K562 (cell line): Measurements from ENCODE around the gene RBKS. TPM values are rescaled to one million over a fixed set of nuclear protein-coding genes. Genes with fewer than 3 reads are reported as not detected.

Experiments used
- ATAC-seq: fragments of 200-7000 bp; cut with Tn5 transposase; 3 replicates; pipeline ENCODE4 v1.9.1; 2020; ENCODE audit warnings: moderate library complexity
- BruUV-seq: library from RNA; stranded (reverse); fragments of 400-500 nt; replicated peaks from 2 replicates; lab custom pipeline; 2021; lab: Mats Ljungman, UMichigan
- CTCF ChIA-PET: fragments of 300-600 bp; formaldehyde crosslinking; extraction: SDS; loops from one replicate; lab custom pipeline; 2021; ENCODE audit warnings: low intra/inter-chr PET ratio; lab: Yijun Ruan, JAX
- POLR2A ChIA-PET: fragments of 300-600, 350-650 bp; sonication (Branson Sonifier 250); formaldehyde crosslinking; extraction: SDS; loops from one replicate; lab custom pipeline; 2021; ENCODE audit warnings: antibody characterized with exemption, inconsistent platforms; lab: Yijun Ruan, JAX
- DNase-seq, 4 experiments: peaks; one replicate each; pipeline versions ENCODE4 v3.0.0 to v3.0.0-alpha.2; 2011 to 2018; ENCODE audit warnings: low spot score in 3 of 4, mixed read lengths in 3 of 4; ENCODE audit errors: extremely low read depth in 1 of 4
- FAIRE-seq: peaks from 2 replicates; lab custom pipeline; 2011; peaks lifted over from hg19 to GRCh38; lab: Jason Lieb, UNC
- H2AFZ ChIP-seq: 2 replicates; pipeline ENCODE4 v1.6.0; 2011; ENCODE audit warnings: low read depth, low read length, control low read depth, inconsistent platforms
- H3K27ac ChIP-seq: fragments of 200-600 bp; 3 replicates; pipeline ENCODE4 v1.8.0; 2011; ENCODE audit warnings: low read depth, mild to moderate bottlenecking, control low read depth, inconsistent platforms, low read length, moderate library complexity, mixed read lengths; ENCODE audit errors: extremely low read depth
- H3K27me3 ChIP-seq, 2 experiments: fragments of 300-600 bp in 1 of 2; 2 replicates in 1 of 2; 3 replicates in 1 of 2; pipeline versions ENCODE4 v1.6.0 to v1.8.0; 2011; ENCODE audit warnings: inconsistent platforms in 2 of 2, low read length in 2 of 2, mild to moderate bottlenecking in 1 of 2, mixed read lengths in 1 of 2, moderate library complexity in 1 of 2; ENCODE audit not compliant: control insufficient read depth in 2 of 2, insufficient read depth in 2 of 2
- H3K36me3 ChIP-seq: fragments of 300-600 bp; 3 replicates; pipeline ENCODE4 v1.8.0; 2011; ENCODE audit warnings: mild to moderate bottlenecking, low read length, inconsistent platforms; ENCODE audit not compliant: control insufficient read depth, insufficient read depth
- H3K4me1 ChIP-seq, 2 experiments: fragments of 200-600 bp in 1 of 2; replicated peaks in 1 of 2; 2 replicates in 1 of 2; 3 replicates in 1 of 2; pipeline versions ENCODE4 v1.5.1 to v1.8.0; 2011; ENCODE audit warnings: inconsistent platforms in 2 of 2, low read length in 2 of 2, mild to moderate bottlenecking in 1 of 2, mixed read lengths in 1 of 2, moderate library complexity in 1 of 2; ENCODE audit not compliant: control insufficient read depth in 2 of 2, insufficient read depth in 2 of 2
- H3K4me2 ChIP-seq: 2 replicates; pipeline ENCODE4 v1.6.1; 2011; ENCODE audit warnings: low read length, control low read depth, inconsistent platforms, mixed read lengths; ENCODE audit not compliant: insufficient read depth
- H3K4me3 ChIP-seq: fragments of 200-600 bp; sonication (generic), shearing (Covaris generic); 2 replicates; pipeline ENCODE4 v1.5.1; 2016; ENCODE audit warnings: control low read depth, inconsistent platforms
- H3K79me2 ChIP-seq: fragments of 200-600 bp; 3 replicates; pipeline ENCODE4 v1.8.0; 2011; ENCODE audit warnings: low read length, inconsistent platforms; ENCODE audit not compliant: control insufficient read depth, insufficient read depth
- H3K9ac ChIP-seq, 2 experiments: 2 replicates each; pipeline versions ENCODE4 v1.6.0 to v1.6.1; 2011; ENCODE audit warnings: low read depth in 2 of 2, low read length in 2 of 2, control low read depth in 1 of 2, inconsistent platforms in 1 of 2, mild to moderate bottlenecking in 1 of 2, mixed read lengths in 1 of 2; ENCODE audit not compliant: insufficient read depth in 1 of 2
- H3K9me1 ChIP-seq: one replicate; pipeline ENCODE4 v1.6.0; 2011; ENCODE audit warnings: inconsistent platforms, mild to moderate bottlenecking, low read length, moderate library complexity; ENCODE audit not compliant: control insufficient read depth, insufficient read depth
- H3K9me3 ChIP-seq: replicated peaks from 2 replicates; pipeline ENCODE4 v1.5.1; 2011; ENCODE audit warnings: low read depth, low read length, inconsistent platforms; ENCODE audit not compliant: control insufficient read depth, insufficient read depth
- H4K20me1 ChIP-seq: replicated peaks from 2 replicates; pipeline ENCODE4 v1.6.1; 2011; ENCODE audit warnings: low read length, inconsistent platforms, mixed read lengths; ENCODE audit not compliant: control insufficient read depth, insufficient read depth
- BCL6 ChIP-seq: fragments of 250-450 bp; sonication (Bioruptor Pico); IDR thresholded peaks from 2 replicates; pipeline ENCODE4 v1.4.0; 2020
- CTBP1 ChIP-seq: fragments of 450-650 bp; IDR thresholded peaks from 2 replicates; pipeline ENCODE4 v1.6.1; 2016; ENCODE audit warnings: borderline replicate concordance
- ETV5 ChIP-seq: sonication (generic); formaldehyde crosslinking; IDR thresholded peaks from 2 replicates; pipeline ENCODE4 v1.4.0; 2020; ENCODE audit warnings: low read depth, mild to moderate bottlenecking, missing genetic modification reagents
- HBP1 ChIP-seq: fragments of 450-650 bp; formaldehyde crosslinking; IDR thresholded peaks from 2 replicates; pipeline ENCODE4 v1.4.0; 2022; ENCODE audit warnings: missing genetic modification characterization
- PTBP1 ChIP-seq: fragments of 200-400 bp; formaldehyde crosslinking; IDR thresholded peaks from 2 replicates; pipeline ENCODE4 v1.6.1; 2017; ENCODE audit warnings: low read depth, low read length
- RCOR1 ChIP-seq, 2 experiments: IDR thresholded peaks; 2 replicates each; pipeline ENCODE4 v1.6.1; 2012; ENCODE audit warnings: low read depth in 2 of 2, low read length in 2 of 2, borderline replicate concordance in 1 of 2, improper control_type of control experiment in 1 of 2
- RHOXF2B ChIP-seq: fragments of 250-450 bp; sonication (Bioruptor Pico); conservative IDR thresholded peaks from 2 replicates; pipeline ENCODE4 v1.5.1; 2021
- TAF1 ChIP-seq: IDR thresholded peaks from 2 replicates; pipeline ENCODE4 v1.6.1; 2011; ENCODE audit warnings: mild to moderate bottlenecking, low read length, moderate library complexity; ENCODE audit not compliant: insufficient read depth, control insufficient read depth, severe bottlenecking; ENCODE audit errors: extremely low read depth
- ZEB2 ChIP-seq: fragments of 450-650 bp; IDR thresholded peaks from 2 replicates; pipeline ENCODE4 v1.6.1; 2016
- WGBS: fragments of 100-300 bp; shearing (Covaris generic); methylation state at CpG from one replicate; pipeline ENCODE4 v1.1.6; 2016; ENCODE audit warnings: low coverage, mixed read lengths; ENCODE audit not compliant: insufficient coverage; ENCODE audit errors: missing lambda C conversion rate; 5-methylcytosine and 5-hydroxymethylcytosine counted together
- in situ Hi-C: fragments of 300-500 bp; cut with MboI; formaldehyde crosslinking; loops from 4 replicates; pipeline ENCODE4 v1.15.0; 2018; ENCODE audit warnings: inconsistent platforms, mixed read lengths
- intact Hi-C: fragments of 100-400 bp; cut with micrococcal nuclease; formaldehyde crosslinking; loops from 2 replicates; pipeline ENCODE4 v1.14.2; 2022
- polyA plus RNA-seq, 8 experiments: library from polyadenylated mRNA; depleted of rRNA in 4 of 8; stranded (reverse) in 5 of 8; unstranded in 3 of 8; fragments of >200 nt; fragmentation: Nextera tagmentation in 2 of 8; fragmentation: Illumina TruSeq in 1 of 8; extraction: Ambion mirVana in 2 of 8; extraction: Trizol in 1 of 8; gene quantifications; 2 replicates each; pipeline versions ENCODE4 v1.2.1 to v1.2.3, GENCODE V29; 2011 to 2014; ENCODE audit warnings: inconsistent platforms in 1 of 8, missing spikeins in 1 of 8
- total RNA-seq, 7 experiments: library from RNA; depleted of rRNA in 6 of 7; stranded (reverse); fragments of >200 nt in 6 of 7; fragmentation: Illumina TruSeq in 2 of 7; extraction: Trizol in 2 of 7; gene quantifications; 2 replicates each; pipeline versions ENCODE4 v1.2.1 to v1.2.3, GENCODE V29; 2011 to 2021; ENCODE audit warnings: low replicate concordance in 1 of 7
- TF ChIP-seq, protein P1 (sequence below): fragments of 450-650 bp; IDR thresholded peaks from 2 replicates; pipeline ENCODE4 v1.6.1; 2018; ENCODE audit warnings: mild to moderate bottlenecking, low read depth; ENCODE audit not compliant: partially characterized antibody

The RBKS gene
- total and polyA plus RNA-seq, 9 of the 15 experiments (the other 6 are each of a cell fraction or from before 2014, with no cell fraction given) = 0.06 to 0.39 (median 0.19) TPM

DNA sequence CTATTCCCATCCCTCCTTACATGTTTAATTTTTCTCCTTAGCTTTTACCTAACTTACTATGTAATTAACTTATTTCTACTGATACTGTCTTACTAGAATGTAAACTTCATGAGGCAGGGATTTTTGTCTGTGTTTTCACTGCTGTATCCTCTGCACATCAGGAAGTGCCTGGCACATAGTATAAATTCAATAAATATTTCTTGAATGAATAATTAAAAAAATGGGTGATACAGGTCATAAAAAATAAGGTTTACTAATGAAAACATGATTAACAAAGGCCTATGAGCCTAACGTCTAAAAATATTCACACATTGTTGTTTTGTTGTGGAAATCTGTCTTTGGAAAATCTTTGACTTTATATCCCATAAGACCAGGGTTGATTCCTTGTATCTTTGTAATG lies 4.5 kb downstream of the RBKS start:
- intact Hi-C loops = no loop called here
- no peak overlapping the region for H3K9ac ChIP-seq
- 6% methylated on average over 1 of the region's 1 CpG for WGBS
- 0 out of 3 replicates have a peak, but pooled peaks cover under 1% of the 10 kb centered on the region for H3K79me2 ChIP-seq
- no peak overlapping the region for H2AFZ ChIP-seq
- H4K20me1 ChIP-seq = no peaks in the 10 kb centered on the region
- H3K4me2 ChIP-seq = no peak overlapping the region
- no peak overlapping the region for H3K27ac ChIP-seq
- ATAC-seq = no peak
- in situ Hi-C loops = no loop called here
- H3K27me3 ChIP-seq = no peaks in the 10 kb centered on the region
- H3K9me1 ChIP-seq = no peaks in the 10 kb centered on the region
- no peak for DNase-seq
- H3K4me3 ChIP-seq = no peak overlapping the region
- ChIA-PET CTCF (no interaction called here), POLR2A (interaction anchor here (0.6 kb wide), 2 partner anchors 32 to 202 kb away, joined by 3 to 4 read pairs; no protein-coding TSS in a partner anchor)
- peaks cover 2 to 6% of the 10 kb centered on the region in 2 experiments; a peak in 3 of 5 replicates for H3K4me1 ChIP-seq
- no TSS peak for BruUV-seq
- no peaks in the 10 kb centered on the region for H3K9me3 ChIP-seq
- FAIRE-seq = no peak
- no peaks in the 10 kb centered on the region for H3K36me3 ChIP-seq
- TF ChIP-seq TAF1 (no peak), ZEB2 (no peak), RCOR1 (IDR thresholded peaks at IDR 0.05; ENCODE audit: borderline replicate concordance in 1 of 2, low read depth in 2 of 2, low read length in 2 of 2) (no peak), ETV5 (CRISPR knock-in tag) (no peak), HBP1 (CRISPR knock-in tag) (no peak), BCL6 (CRISPR knock-in tag) (no peak), PTBP1 (no peak), RHOXF2B (CRISPR knock-in tag) (no peak), CTBP1 (no peak)
- TF ChIP-seq, protein P1, sequence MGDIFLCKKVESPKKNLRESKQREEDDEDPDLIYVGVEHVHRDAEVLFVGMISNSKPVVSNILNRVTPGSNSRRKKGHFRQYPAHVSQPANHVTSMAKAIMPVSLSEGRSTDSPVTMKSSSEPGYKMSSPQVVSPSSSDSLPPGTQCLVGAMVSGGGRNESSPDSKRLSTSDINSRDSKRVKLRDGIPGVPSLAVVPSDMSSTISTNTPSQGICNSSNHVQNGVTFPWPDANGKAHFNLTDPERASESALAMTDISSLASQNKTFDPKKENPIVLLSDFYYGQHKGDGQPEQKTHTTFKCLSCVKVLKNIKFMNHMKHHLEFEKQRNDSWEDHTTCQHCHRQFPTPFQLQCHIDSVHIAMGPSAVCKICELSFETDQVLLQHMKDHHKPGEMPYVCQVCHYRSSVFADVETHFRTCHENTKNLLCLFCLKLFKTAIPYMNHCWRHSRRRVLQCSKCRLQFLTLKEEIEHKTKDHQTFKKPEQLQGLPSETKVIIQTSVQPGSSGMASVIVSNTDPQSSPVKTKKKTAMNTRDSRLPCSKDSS = no peak
